ENCODE data around the gene ISOC1.

The ISOC1 gene

GRCh38 chr5:129094924-129095899 is 663 bp downstream of the ISOC1 start:
- Histone ChIP-seq H3K27ac (ENCODE audit: low read depth in 2 of 2, low read length in 2 of 2) (peak overlapping the region; percentile 78 to 88), H3K27me3 (ENCODE audit: control insufficient read depth in 2 of 2, insufficient read depth in 2 of 2, low read length in 2 of 2) (no peaks in the 10 kb centered on the region), H3K9me3 (ENCODE audit: control insufficient read depth in 2 of 2, low read length in 2 of 2) (no peaks in the 10 kb centered on the region)

GRCh38 chr5:129096382-129096991 is 1.9 kb downstream of the ISOC1 start:
- Histone ChIP-seq H3K9ac (ENCODE audit: low read depth in 1 of 2, low read length in 2 of 2) (no peak overlapping the region), H3K27ac (ENCODE audit: low read depth in 2 of 2, low read length in 2 of 2) (no peak overlapping the region), H3K4me3 (ENCODE audit: low read length in 2 of 2) (no peak overlapping the region), H3K27me3 (ENCODE audit: control insufficient read depth in 2 of 2, insufficient read depth in 2 of 2, low read length in 2 of 2) (no peaks in the 10 kb centered on the region), H3K4me1 (ENCODE audit: control insufficient read depth in 2 of 2, insufficient read depth in 2 of 2, low read length in 2 of 2) (peaks cover 2 to 5% of the 10 kb centered on the region in 2 donors), H3K9me3 (ENCODE audit: control insufficient read depth in 2 of 2, low read length in 2 of 2) (no peaks in the 10 kb centered on the region), H3K36me3 (ENCODE audit: control insufficient read depth in 2 of 2, insufficient read depth in 2 of 2, low read length in 2 of 2) (no peaks in the 10 kb centered on the region)

More at GRCh38 chr5:129094924-129095899, 663 bp downstream of the ISOC1 start:
- Histone ChIP-seq H3K36me3 (ENCODE audit: control insufficient read depth in 2 of 2, insufficient read depth in 2 of 2, low read length in 2 of 2) (no peaks in the 10 kb centered on the region), H3K9ac (ENCODE audit: low read depth in 1 of 2, low read length in 2 of 2) (peak overlapping the region; percentile 82 to 89), H3K4me3 (ENCODE audit: low read length in 2 of 2) (peak overlapping the region; percentile 93 to 98), H3K4me1 (ENCODE audit: control insufficient read depth in 2 of 2, insufficient read depth in 2 of 2, low read length in 2 of 2) (peaks cover 2 to 5% of the 10 kb centered on the region in 2 donors)

- Histone ChIP-seq H3K27me3 (ENCODE audit: control insufficient read depth in 2 of 2, insufficient read depth in 2 of 2, low read length in 2 of 2) (no peaks in the 10 kb centered on the region), H3K27ac (ENCODE audit: low read depth in 2 of 2, low read length in 2 of 2) (no peak overlapping the region)
Observed at GRCh38 chr5:129097498-129098296, 3.1 kb downstream of the ISOC1 start.

GRCh38 chr5:129098488-129099183 is 4.1 kb downstream of the ISOC1 start:
- H3K36me3 ChIP-seq (ENCODE audit: control insufficient read depth in 2 of 2, insufficient read depth in 2 of 2, low read length in 2 of 2) = no peaks in the 10 kb centered on the region
- peaks cover 2 to 5% of the 10 kb centered on the region in 2 donors for H3K4me1 ChIP-seq (ENCODE audit: control insufficient read depth in 2 of 2, insufficient read depth in 2 of 2, low read length in 2 of 2)
- no peak overlapping the region for H3K27ac ChIP-seq (ENCODE audit: low read depth in 2 of 2, low read length in 2 of 2)
- H3K9ac ChIP-seq (ENCODE audit: low read depth in 1 of 2, low read length in 2 of 2) = no peak overlapping the region
- H3K9me3 ChIP-seq (ENCODE audit: control insufficient read depth in 2 of 2, low read length in 2 of 2) = no peaks in the 10 kb centered on the region
- no peaks in the 10 kb centered on the region for H3K27me3 ChIP-seq (ENCODE audit: control insufficient read depth in 2 of 2, insufficient read depth in 2 of 2, low read length in 2 of 2)
- H3K4me3 ChIP-seq (ENCODE audit: low read length in 2 of 2) = no peak overlapping the region

More at GRCh38 chr5:129097498-129098296, 3.1 kb downstream of the ISOC1 start:
- H3K36me3 ChIP-seq (ENCODE audit: control insufficient read depth in 2 of 2, insufficient read depth in 2 of 2, low read length in 2 of 2) = no peaks in the 10 kb centered on the region
- H3K4me1 ChIP-seq (ENCODE audit: control insufficient read depth in 2 of 2, insufficient read depth in 2 of 2, low read length in 2 of 2) = peaks cover 2 to 5% of the 10 kb centered on the region in 2 donors
- peak overlapping the region in 1 of 2 donors; percentile 16 for H3K4me3 ChIP-seq (ENCODE audit: low read length in 2 of 2)
- peak overlapping the region in 1 of 2 donors; percentile 3 for H3K9ac ChIP-seq (ENCODE audit: low read depth in 1 of 2, low read length in 2 of 2)
- no peaks in the 10 kb centered on the region for H3K9me3 ChIP-seq (ENCODE audit: control insufficient read depth in 2 of 2, low read length in 2 of 2)

GRCh38 chr5:129099184-129099569 is 4.6 kb downstream of the ISOC1 start:
- H3K9me3 ChIP-seq (ENCODE audit: control insufficient read depth in 2 of 2, low read length in 2 of 2) = no peaks in the 10 kb centered on the region
- peaks cover 2 to 5% of the 10 kb centered on the region in 2 donors for H3K4me1 ChIP-seq (ENCODE audit: control insufficient read depth in 2 of 2, insufficient read depth in 2 of 2, low read length in 2 of 2)
- no peak overlapping the region for H3K27ac ChIP-seq (ENCODE audit: low read depth in 2 of 2, low read length in 2 of 2)
- H3K4me3 ChIP-seq (ENCODE audit: low read length in 2 of 2) = no peak overlapping the region
- no peak overlapping the region for H3K9ac ChIP-seq (ENCODE audit: low read depth in 1 of 2, low read length in 2 of 2)
- no peaks in the 10 kb centered on the region for H3K27me3 ChIP-seq (ENCODE audit: control insufficient read depth in 2 of 2, insufficient read depth in 2 of 2, low read length in 2 of 2)
- H3K36me3 ChIP-seq (ENCODE audit: control insufficient read depth in 2 of 2, insufficient read depth in 2 of 2, low read length in 2 of 2) = no peaks in the 10 kb centered on the region

- Histone ChIP-seq H3K9ac (ENCODE audit: low read depth in 1 of 2, low read length in 2 of 2) (no peak overlapping the region), H3K27ac (ENCODE audit: low read depth in 2 of 2, low read length in 2 of 2) (no peak overlapping the region), H3K4me1 (ENCODE audit: control insufficient read depth in 2 of 2, insufficient read depth in 2 of 2, low read length in 2 of 2) (peaks cover 0 to 2% of the 10 kb centered on the region in 2 donors), H3K9me3 (ENCODE audit: control insufficient read depth in 2 of 2, low read length in 2 of 2) (no peaks in the 10 kb centered on the region), H3K27me3 (ENCODE audit: control insufficient read depth in 2 of 2, insufficient read depth in 2 of 2, low read length in 2 of 2) (no peaks in the 10 kb centered on the region), H3K4me3 (ENCODE audit: low read length in 2 of 2) (no peak overlapping the region), H3K36me3 (ENCODE audit: control insufficient read depth in 2 of 2, insufficient read depth in 2 of 2, low read length in 2 of 2) (peaks cover 0 to under 1% of the 10 kb centered on the region in 2 donors)
Observed at GRCh38 chr5:129101794-129102193, 7.2 kb downstream of the ISOC1 start.

GRCh38 chr5:129103397-129103796 is 8.8 kb downstream of the ISOC1 start:
- no peak overlapping the region for H3K27ac ChIP-seq (ENCODE audit: low read depth in 2 of 2, low read length in 2 of 2)
- no peaks in the 10 kb centered on the region for H3K4me1 ChIP-seq (ENCODE audit: control insufficient read depth in 2 of 2, insufficient read depth in 2 of 2, low read length in 2 of 2)
- H3K4me3 ChIP-seq (ENCODE audit: low read length in 2 of 2) = no peak overlapping the region
- H3K27me3 ChIP-seq (ENCODE audit: control insufficient read depth in 2 of 2, insufficient read depth in 2 of 2, low read length in 2 of 2) = no peaks in the 10 kb centered on the region
- H3K9me3 ChIP-seq (ENCODE audit: control insufficient read depth in 2 of 2, low read length in 2 of 2) = no peaks in the 10 kb centered on the region
- H3K36me3 ChIP-seq (ENCODE audit: control insufficient read depth in 2 of 2, insufficient read depth in 2 of 2, low read length in 2 of 2) = peaks cover 2 to 6% of the 10 kb centered on the region in 2 donors
- H3K9ac ChIP-seq (ENCODE audit: low read depth in 1 of 2, low read length in 2 of 2) = no peak overlapping the region

- no peak overlapping the region for H3K27ac ChIP-seq (ENCODE audit: low read depth in 2 of 2, low read length in 2 of 2)
- no peaks in the 10 kb centered on the region for H3K27me3 ChIP-seq (ENCODE audit: control insufficient read depth in 2 of 2, insufficient read depth in 2 of 2, low read length in 2 of 2)
- no peaks in the 10 kb centered on the region for H3K4me1 ChIP-seq (ENCODE audit: control insufficient read depth in 2 of 2, insufficient read depth in 2 of 2, low read length in 2 of 2)
- no peak overlapping the region for H3K4me3 ChIP-seq (ENCODE audit: low read length in 2 of 2)
- no peaks in the 10 kb centered on the region for H3K9me3 ChIP-seq (ENCODE audit: control insufficient read depth in 2 of 2, low read length in 2 of 2)
- no peak overlapping the region for H3K9ac ChIP-seq (ENCODE audit: low read depth in 1 of 2, low read length in 2 of 2)
- peaks cover 2 to 8% of the 10 kb centered on the region in 2 donors for H3K36me3 ChIP-seq (ENCODE audit: control insufficient read depth in 2 of 2, insufficient read depth in 2 of 2, low read length in 2 of 2)
Observed at GRCh38 chr5:129104915-129105455, 10.4 kb downstream of the ISOC1 start.

- H3K9ac ChIP-seq (ENCODE audit: low read depth in 1 of 2, low read length in 2 of 2) = no peak overlapping the region
- no peaks in the 10 kb centered on the region for H3K4me1 ChIP-seq (ENCODE audit: control insufficient read depth in 2 of 2, insufficient read depth in 2 of 2, low read length in 2 of 2)
- no peak overlapping the region for H3K27ac ChIP-seq (ENCODE audit: low read depth in 2 of 2, low read length in 2 of 2)
- H3K27me3 ChIP-seq (ENCODE audit: control insufficient read depth in 2 of 2, insufficient read depth in 2 of 2, low read length in 2 of 2) = no peaks in the 10 kb centered on the region
- H3K4me3 ChIP-seq (ENCODE audit: low read length in 2 of 2) = no peak overlapping the region
- H3K36me3 ChIP-seq (ENCODE audit: control insufficient read depth in 2 of 2, insufficient read depth in 2 of 2, low read length in 2 of 2) = peaks cover 4 to 10% of the 10 kb centered on the region in 2 donors
- H3K9me3 ChIP-seq (ENCODE audit: control insufficient read depth in 2 of 2, low read length in 2 of 2) = no peaks in the 10 kb centered on the region
Observed at GRCh38 chr5:129107637-129108036, 13.1 kb downstream of the ISOC1 start.

Data from mucosa of rectum (tissue), 2 donors.